GM12872 (cell line): ENCODE measurements around the gene FNDC11.

ENCODE experiments used
- CTCF ChIP-seq: IDR thresholded peaks from 3 replicates; pipeline ENCODE4 v1.5.1; 2011; ENCODE audit warnings: low read depth, mild to moderate bottlenecking, low read length, moderate library complexity; ENCODE audit not compliant: insufficient read depth

The FNDC11 gene

DNA sequence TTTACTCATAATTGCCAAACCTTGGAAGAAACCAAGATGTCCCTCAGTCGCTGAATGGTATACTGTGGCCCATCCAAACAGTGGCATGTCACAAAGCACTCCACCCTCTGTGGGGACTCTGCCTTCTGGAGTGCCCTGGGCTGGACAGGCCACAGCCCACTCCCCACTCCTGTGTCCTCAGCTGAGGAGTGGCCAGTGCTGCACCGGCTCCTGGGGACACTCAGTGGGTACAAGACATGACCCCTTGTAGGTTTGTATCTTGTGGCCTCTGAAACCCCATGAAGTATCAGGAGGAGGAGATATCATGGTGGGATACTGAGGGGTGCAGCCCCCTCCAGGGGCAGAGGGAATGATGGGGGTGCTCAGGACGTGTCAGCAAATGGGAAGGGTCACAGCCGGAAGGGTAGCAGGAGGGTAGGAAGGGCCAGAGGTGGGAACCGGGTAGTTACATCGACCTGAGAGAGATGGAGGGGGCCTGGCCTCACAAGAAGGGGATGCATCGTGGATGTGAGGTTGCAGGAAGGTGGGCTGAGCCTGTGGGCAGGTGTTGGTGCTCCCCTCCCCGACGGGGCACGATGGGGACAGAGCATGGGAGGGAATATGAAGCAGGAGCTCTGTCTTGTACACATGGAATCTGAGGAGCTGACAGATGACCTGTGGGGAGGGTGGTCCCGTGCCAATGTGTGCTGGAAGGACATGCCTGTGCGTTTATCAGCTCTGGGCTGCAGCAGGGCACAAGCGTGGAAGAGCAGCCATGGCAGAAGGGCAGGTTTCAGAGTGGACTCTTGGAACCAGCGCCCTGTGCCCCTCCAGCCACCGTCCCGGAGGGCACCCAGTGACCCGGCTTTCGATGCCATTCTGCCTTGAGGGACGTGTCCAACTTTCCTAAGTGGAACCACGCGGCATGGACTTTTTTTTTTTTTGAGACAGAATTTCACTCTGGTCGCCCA lies 31.9 kb downstream of the FNDC11 start:
- TF ChIP-seq CTCF, result no peak

- no peak for TF ChIP-seq CTCF
Measured at GRCh38 chr20:63586797-63587196, 32.8 kb downstream of the FNDC11 start.

DNA sequence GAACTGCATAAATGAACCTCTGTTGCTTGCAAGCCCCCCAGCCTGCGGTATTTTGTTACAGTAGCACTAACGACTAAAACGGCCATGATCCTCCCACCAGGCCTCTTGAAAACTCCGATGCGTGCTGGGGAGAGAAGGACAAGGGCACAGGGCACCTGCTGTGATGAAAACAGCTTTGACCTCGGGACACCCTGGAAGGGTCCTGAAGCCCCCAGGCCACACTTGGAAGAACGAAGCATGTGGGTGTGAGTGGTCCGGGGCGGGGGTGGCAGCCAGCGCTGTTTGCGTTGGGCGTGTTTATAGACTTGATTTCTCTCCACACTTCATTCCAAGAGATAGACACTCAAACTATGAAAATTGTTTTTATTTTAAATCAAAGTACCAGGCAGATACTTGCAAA lies 33.3 kb downstream of the FNDC11 start:
- no peak for TF ChIP-seq CTCF

GRCh38 chr20:63587776-63588591 lies 34.0 kb downstream of the FNDC11 start:
- no peak for TF ChIP-seq CTCF

- TF ChIP-seq CTCF, result no peak
Measured at GRCh38 chr20:63588641-63589041, 34.7 kb downstream of the FNDC11 start.

- TF ChIP-seq CTCF, result no peak
Measured at GRCh38 chr20:63589261-63590217, 35.6 kb downstream of the FNDC11 start.
